ENCODE data around the gene CLCN4.

Gene CLCN4

GRCh38 chrX:10130354-10130753 is 26.4 kb upstream of the CLCN4 start:
- no peak for DNase-seq

GRCh38 chrX:10133980-10134676 is 22.6 kb upstream of the CLCN4 start:
- no peak for DNase-seq

DNA sequence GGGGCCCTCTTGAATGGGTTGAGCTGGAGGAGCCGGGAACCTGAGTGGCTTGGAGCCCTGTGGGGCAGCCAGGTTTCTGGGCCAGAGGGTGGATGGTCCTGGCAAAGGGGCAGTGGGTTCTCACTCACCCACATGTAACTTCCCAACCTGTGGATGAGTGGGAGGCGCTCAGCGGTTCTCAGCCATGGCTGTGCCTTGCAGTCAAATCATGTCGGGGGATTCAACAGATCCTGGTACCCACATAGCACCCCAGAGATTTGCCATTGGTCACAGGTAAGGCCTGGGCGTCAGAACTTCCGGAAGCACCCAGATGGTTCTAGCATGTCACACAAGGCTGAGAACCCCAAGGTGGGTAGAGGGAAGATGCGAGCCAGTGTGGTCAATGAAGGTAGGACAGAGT is 21.9 kb upstream of the CLCN4 start:
- DNase-seq: no peak

DNA sequence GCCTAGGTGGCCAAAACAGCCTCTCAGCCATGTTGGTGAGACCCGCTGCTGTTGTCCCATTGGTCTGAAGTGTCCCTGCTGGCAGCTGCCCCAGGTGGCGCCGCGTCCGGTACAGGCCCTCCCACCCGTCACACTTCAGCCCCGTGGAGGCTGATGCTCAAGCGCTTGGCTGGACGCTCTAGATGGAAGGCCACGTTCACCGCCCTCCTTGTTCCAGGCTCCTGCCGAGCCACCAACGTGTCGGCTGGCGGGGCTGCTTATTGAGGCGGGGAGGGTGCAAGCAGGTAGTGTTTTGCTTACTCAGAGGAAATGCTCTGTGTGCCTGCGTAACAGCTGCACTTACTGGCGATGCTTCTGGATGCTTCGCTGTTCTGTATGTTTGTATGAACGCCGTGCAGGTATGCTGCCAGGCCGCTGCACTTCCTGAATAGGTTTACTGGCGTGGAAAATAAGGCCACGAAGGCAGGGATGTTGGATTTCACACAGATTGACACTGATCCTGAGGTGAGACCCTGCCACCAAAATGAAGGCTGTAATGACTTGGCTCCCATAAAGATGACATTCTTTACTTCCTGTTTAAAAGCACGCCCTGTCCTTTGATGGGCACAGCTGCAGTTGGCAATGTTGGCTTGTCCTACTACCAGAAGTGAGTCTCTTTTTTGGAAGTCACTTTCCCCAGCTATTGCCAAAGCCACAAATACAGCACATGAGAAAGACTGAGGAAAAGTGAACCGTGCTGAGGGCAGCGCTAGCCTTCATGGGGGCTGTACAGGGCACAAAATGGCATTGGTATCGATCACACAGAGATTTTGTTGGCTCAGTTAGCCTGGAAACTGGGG is 21.0 kb upstream of the CLCN4 start:
- DNase-seq: no peak

DNA sequence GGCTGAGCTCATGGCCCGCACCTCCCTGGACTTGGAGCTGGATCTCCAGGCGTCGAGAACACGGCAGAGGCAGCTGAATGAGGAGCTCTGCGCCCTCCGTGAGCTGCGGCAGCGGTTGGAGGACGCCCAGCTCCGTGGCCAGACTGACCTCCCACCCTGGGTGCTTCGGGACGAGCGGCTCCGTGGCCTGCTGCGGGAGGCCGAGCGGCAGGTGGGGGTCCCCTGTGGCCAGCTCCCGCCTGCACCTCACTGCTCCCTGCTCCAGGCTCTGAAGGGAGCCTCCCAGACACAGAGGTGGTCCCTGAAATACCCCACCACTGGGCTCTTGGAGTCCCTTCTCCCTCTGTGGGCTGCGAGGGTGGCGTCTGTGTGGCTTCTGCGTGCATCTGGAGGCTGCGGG is 18.0 kb upstream of the CLCN4 start:
- DNase-seq: no peak

DNA sequence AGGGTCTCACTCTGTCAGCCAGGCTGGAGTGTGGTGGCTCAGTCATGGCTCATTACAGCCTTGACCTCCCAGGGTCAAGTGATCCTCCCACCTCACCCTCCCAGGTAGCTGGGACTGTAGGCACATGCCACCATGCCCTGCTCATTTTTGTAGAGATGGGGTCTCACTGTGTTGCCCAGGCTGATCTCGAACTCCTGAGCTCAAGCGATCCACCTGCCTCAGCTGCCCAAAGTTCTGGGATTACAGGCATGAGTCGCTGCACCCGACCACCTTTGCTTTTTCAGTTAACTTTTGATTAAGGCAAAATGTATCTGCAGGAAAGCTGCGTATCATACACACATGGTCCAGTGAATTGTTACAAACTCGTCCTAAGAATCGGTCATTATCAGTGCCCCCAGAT is 16.5 kb upstream of the CLCN4 start:
- no peak for DNase-seq

- no peak for DNase-seq
These were observed 14.7 kb upstream of the CLCN4 start for GRCh38 chrX:10142041-10142599.

DNA sequence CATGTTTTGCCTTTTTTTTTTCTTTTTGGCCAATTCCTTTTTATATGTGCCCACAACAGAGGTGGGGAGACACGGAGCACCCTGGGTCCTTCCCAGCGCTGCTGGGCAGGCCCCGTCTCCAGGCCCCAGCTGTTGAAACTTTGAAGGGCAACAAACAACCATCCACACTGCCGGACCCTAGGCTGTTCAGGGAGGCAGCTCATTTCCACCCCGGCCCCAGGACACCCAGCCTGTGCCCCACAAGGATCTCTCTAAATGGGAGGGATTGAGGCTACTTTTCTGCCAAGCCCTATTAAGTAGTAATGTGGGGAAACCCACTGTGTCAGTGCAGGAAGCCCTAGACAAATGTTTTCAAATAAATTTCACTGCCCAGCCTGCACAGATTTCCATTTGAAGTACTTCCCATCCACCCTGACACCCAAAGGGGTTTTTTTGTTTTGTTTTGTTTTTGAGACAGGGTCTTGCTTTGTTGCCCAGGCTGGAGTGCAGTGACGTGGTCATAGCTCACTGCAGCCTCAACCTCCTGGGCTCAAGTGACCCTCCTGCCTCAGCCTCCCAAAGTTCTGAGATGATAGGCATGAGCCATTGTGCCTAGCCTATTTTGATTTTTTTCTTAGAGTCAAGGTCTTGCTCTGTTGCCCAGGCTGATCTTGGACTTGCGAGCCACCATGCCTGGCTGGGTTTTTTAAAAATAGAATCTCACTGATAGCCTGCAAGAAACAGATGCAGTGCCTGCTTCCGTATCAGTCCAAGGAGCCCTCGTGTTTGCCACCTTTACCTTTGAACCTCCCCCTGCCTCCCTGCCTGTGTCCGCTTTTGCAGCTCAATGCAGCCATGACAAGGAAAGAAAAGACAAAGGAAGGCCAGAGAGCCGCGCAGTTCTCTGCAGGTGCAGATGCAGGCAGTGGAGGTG is 13.4 kb upstream of the CLCN4 start:
- no peak for DNase-seq

- DNase-seq: no peak
These were observed 10.4 kb upstream of the CLCN4 start for GRCh38 chrX:10146346-10146745.

- DNase-seq: no peak
These were observed 4.7 kb upstream of the CLCN4 start for GRCh38 chrX:10152086-10152485.

GRCh38 chrX:10155137-10155536 is 1.6 kb upstream of the CLCN4 start:
- no peak for DNase-seq

GRCh38 chrX:10157032-10157341 is 212 bp downstream of the CLCN4 start:
- DNase-seq: no peak

DNA sequence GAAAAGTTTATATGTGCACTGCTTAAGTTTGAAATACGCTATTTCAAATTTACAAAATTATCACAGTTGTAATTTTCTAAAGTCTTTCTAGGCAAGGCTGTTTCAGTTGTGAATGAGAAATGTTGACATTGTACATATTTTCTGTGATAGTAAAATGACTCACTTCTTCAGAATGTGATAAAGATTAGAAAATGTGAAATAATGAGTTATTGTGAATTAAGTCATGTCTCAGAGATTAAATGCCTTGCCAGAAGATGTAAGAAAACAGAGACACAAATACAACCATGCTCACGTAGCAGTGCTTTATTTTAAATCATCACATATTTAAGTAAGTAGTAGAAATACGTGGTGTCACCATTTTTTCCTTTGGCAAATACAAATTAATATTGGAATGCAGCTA is 768 bp downstream of the CLCN4 start:
- no peak for DNase-seq

DNA sequence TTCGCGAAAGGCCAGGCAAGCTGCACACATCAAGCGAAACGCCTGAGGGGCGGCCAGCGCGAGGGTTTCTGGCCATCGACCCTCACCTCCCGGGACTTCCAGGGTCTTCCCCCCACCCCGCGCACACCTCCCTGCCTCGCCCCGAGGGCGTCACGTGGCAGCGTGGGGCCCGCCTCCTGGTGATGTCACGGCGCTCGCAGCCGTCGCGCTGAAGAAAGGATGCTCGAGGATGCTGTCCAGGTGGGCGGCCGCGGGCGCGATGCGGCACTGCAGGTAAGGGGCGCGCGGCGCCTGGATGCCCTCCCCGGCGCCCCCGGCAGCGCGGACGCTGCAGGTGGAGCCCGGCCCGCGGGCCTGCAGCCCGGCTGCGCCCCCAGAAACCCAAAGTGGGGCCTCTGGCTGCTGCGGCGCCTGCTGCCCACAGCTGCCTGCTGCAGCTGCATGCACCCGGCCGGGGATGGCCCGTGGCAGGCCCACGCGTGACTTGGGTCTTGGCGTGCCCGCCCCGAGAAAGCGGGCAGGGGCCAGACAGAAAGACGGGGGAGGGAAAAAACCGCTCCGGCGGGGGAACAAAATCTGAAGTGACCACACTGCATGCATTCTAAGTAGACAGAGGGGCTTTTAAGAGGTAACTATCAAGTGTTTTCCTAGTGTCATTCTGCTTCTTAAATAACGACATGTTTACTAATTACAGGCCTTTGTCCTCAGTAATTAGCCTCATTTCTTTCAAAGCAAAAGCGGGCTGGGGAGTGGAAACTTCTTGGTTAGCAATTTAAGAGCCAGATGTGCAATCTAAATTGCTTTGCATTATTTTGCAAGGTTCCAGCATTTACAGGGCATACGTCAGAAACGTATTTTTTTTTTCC is 1.7 kb downstream of the CLCN4 start:
- DNase-seq: no peak

DNA sequence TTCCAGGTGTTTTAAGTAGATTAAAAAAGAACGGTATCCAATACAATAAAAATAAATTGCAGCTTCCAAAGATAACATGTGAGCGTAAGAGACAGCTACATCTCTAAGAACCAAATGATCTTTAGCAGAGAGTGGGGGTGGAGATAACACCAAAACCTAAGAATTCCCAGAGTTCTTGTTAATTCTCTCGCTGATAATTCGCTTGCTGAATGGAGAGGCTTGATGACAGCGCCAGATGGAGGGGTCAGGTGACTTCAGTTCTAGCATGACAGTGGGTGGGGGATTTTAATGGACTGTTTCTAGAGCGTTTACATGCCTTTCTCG is 2.3 kb downstream of the CLCN4 start:
- no peak for DNase-seq

DNA sequence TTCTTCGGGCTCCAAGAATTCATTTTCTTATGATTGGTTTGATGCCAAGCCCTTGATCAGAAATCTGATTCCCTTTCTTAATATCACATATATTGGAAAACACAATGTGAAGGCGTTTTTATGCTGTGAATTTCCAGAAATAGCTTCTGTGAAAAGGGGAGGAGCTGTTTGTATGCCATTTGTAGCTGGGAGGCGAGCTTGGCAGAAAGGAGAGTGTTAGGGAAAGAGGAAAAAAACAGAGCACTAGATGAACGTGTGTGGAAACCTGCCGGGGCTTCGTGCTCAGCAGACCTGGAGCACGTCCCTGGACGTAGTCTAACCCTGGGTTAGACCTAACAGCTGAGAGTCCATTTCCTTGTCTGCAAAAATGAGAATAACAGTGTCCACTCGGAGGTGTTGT is 3.4 kb downstream of the CLCN4 start:
- no peak for DNase-seq

- DNase-seq: no peak
These were observed 6.3 kb downstream of the CLCN4 start for GRCh38 chrX:10163031-10163430.

- DNase-seq: no peak
These were observed 8.1 kb downstream of the CLCN4 start for GRCh38 chrX:10164879-10165278.

GRCh38 chrX:10165580-10166247 is 8.9 kb downstream of the CLCN4 start:
- no peak for DNase-seq

- no peak for DNase-seq
These were observed 9.5 kb downstream of the CLCN4 start for GRCh38 chrX:10166248-10166716.

DNA sequence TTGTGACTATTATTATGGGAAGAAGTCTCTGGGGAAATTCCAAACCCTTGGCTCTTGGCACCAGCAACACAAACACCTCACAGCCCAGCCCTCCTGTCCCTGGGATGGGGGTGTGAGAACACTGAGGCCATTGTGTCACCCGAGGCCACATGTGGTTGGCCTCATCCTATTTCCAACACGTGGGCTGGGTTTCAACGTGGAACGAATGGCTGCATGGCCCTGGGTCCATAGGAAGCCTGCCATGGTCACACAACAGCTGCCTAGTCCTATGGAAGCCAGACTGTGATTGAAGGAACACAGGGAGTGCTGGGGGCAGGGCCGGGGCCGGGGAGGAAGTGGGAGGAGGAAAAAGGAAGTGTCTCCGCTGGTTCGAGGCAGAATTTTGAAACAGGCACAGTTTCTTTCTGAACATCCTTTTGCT is 10.0 kb downstream of the CLCN4 start:
- no peak for DNase-seq

DNA sequence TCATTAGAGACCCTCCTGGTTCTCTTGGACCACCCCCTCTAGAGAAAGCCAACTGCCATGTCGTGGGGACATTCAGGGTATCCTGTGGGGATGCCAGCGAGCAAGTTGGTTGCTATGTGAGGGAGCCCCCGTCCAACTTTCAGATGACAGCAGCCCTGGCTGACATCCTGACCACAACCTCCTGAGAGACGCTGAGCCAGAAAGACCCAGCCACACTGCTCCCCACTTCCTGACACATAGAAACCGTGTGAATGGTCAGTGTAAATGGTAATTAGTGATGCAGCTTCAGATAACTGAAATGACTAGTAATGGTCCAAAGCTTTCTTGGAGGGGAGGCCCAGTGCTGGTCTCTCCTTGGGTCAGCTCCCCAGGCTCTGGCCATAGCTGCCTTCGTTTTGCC is 10.8 kb downstream of the CLCN4 start:
- DNase-seq: no peak
